Gastroesophageal sphincter (tissue), 4 donors: Measurements from ENCODE around the gene ARFGAP1. TPM values are rescaled to one million over a fixed set of nuclear protein-coding genes. Genes with fewer than 3 reads are reported as not detected.

Experiments used
- ATAC-seq: fragments of 150-250 bp; one replicate; pipeline ENCODE4 v1.9.1; 2016; ENCODE audit warnings: mild to moderate bottlenecking, moderate library complexity
- H3K27ac ChIP-seq, 4 donors: fragments of 200-600 bp; sonication (generic) in 3 of 4; 1 replicate in 3 of 4; 2 replicates in 1 of 4; pipeline ENCODE4 v1.5.1; 2016 to 2019
- H3K27me3 ChIP-seq: fragments of 200-600 bp; sonication (generic); one replicate; pipeline ENCODE4 v1.5.1; 2019
- H3K36me3 ChIP-seq, 2 donors: fragments of 200-600 bp; sonication (generic); one replicate each; pipeline ENCODE4 v1.5.1; 2019; ENCODE audit warnings: control low read depth in 1 of 2
- H3K4me1 ChIP-seq, 3 donors: fragments of 200-600 bp; sonication (generic); 1 replicate in 2 of 3; 2 replicates in 1 of 3; pipeline ENCODE4 v1.5.1; 2016 to 2019; ENCODE audit warnings: control low read depth in 2 of 3
- H3K4me3 ChIP-seq, 2 donors: fragments of 200-600 bp; sonication (generic); one replicate each; pipeline ENCODE4 v1.5.1; 2019; ENCODE audit warnings: mild to moderate bottlenecking in 1 of 2, moderate library complexity in 1 of 2
- H3K9me3 ChIP-seq, 3 donors: fragments of 200-600 bp; sonication (generic); one replicate each; pipeline ENCODE4 v1.5.1; 2017 to 2019; ENCODE audit warnings: control low read depth in 2 of 3
- CTCF ChIP-seq, 4 experiments: fragments of 200-600 bp in 2 of 4; fragments of 450-650 bp in 2 of 4; sonication (generic) in 1 of 4; IDR thresholded peaks; one replicate each; pipeline ENCODE4 v1.5.1; 2017 to 2019; ENCODE audit warnings: antibody characterized with exemption in 4 of 4, mild to moderate bottlenecking in 2 of 4, moderate library complexity in 2 of 4
- EP300 ChIP-seq: sonication (generic); formaldehyde crosslinking; IDR thresholded peaks from one replicate; pipeline ENCODE4 v1.6.1; 2017; ENCODE audit warnings: antibody characterized with exemption, mild to moderate bottlenecking
- POLR2A ChIP-seq, 2 donors: fragments of 450-650 bp; IDR thresholded peaks; one replicate each; pipeline ENCODE4 v1.6.1; 2017; ENCODE audit warnings: antibody characterized with exemption in 2 of 2, mild to moderate bottlenecking in 2 of 2, moderate library complexity in 1 of 2
- POLR2AphosphoS5 ChIP-seq: sonication (generic); formaldehyde crosslinking; IDR thresholded peaks from one replicate; pipeline ENCODE4 v1.6.1; 2017; ENCODE audit warnings: antibody characterized with exemption
- WGBS, 2 donors: methylation state at CpG; one replicate each; pipeline ENCODE4 v1.1.5; 2018; ENCODE audit warnings: low coverage in 1 of 2; 5-methylcytosine and 5-hydroxymethylcytosine counted together
- total RNA-seq, 4 donors: library from RNA; depleted of rRNA; stranded (reverse); fragments of >200 nt; gene quantifications; one replicate each; pipeline ENCODE4 v1.1.0, GENCODE V29; 2016

Gene ARFGAP1
- total RNA-seq, 4 donors from 2014 or later: 35.0 to 50.1 (median 45.2) TPM

GRCh38 chr20:63252284-63252711 lies 20.3 kb upstream of the ARFGAP1 start:
- TF ChIP-seq POLR2AphosphoS5 (no peak), CTCF (IDR thresholded peaks at IDR 0.05) (no peak), EP300 (no peak), POLR2A (IDR thresholded peaks at IDR 0.05) (no peak)
- Histone ChIP-seq H3K36me3 (no peaks in the 10 kb centered on the region), H3K27me3 (peaks cover 97% of the 10 kb centered on the region), H3K4me3 (no peak overlapping the region), H3K27ac (no peak overlapping the region), H3K9me3 (no peaks in the 10 kb centered on the region), H3K4me1 (peaks cover 0 to 20% (median 17%) of the 10 kb centered on the region in 3 donors)
- WGBS, 2 donors: no CpG with 5 or more reads among the region's 8 CpGs
- ATAC-seq: no peak

- Histone ChIP-seq H3K4me3 (peak overlapping the region in 1 of 2 donors; percentile 49), H3K36me3 (no peaks in the 10 kb centered on the region), H3K27me3 (peaks cover 89% of the 10 kb centered on the region)
Observed at GRCh38 chr20:63253065-63253437, 19.6 kb upstream of the ARFGAP1 start.

GRCh38 chr20:63253438-63254231 lies 19.0 kb upstream of the ARFGAP1 start:
- TF ChIP-seq POLR2A (IDR thresholded peaks at IDR 0.05): no peak
- TF ChIP-seq EP300: no peak
- no peak for TF ChIP-seq CTCF (IDR thresholded peaks at IDR 0.05)
- no peak for TF ChIP-seq POLR2AphosphoS5
- WGBS, 2 donors: no CpG with 5 or more reads among the region's 89 CpGs
- Histone ChIP-seq H3K9me3 (no peaks in the 10 kb centered on the region), H3K27me3 (peaks cover 85% of the 10 kb centered on the region), H3K36me3 (no peaks in the 10 kb centered on the region), H3K4me1 (peaks cover 0 to 20% (median 17%) of the 10 kb centered on the region in 3 donors), H3K4me3 (peak overlapping the region in 1 of 2 donors; percentile 49), H3K27ac (no peak overlapping the region)
- no peak for ATAC-seq

More at GRCh38 chr20:63253065-63253437, 19.6 kb upstream of the ARFGAP1 start:
- Histone ChIP-seq H3K4me1 (peaks cover 0 to 20% (median 17%) of the 10 kb centered on the region in 3 donors), H3K27ac (no peak overlapping the region), H3K9me3 (no peaks in the 10 kb centered on the region)
- no peak for ATAC-seq
- WGBS, 2 donors: 12 to 13% methylated on average over 7 to 8 of the region's 16 CpGs
- TF ChIP-seq EP300 (no peak), POLR2AphosphoS5 (no peak), CTCF (IDR thresholded peaks at IDR 0.05) (no peak), POLR2A (IDR thresholded peaks at IDR 0.05) (no peak)

GRCh38 chr20:63254232-63254605 lies 18.4 kb upstream of the ARFGAP1 start, which contains the start of gene NKAIN4:
Gene NKAIN4 (minus strand): TSS chr20:63254463. CDS start chr20:63254450, 13 bp downstream.
- Histone ChIP-seq H3K9me3 (no peaks in the 10 kb centered on the region), H3K27ac (no peak within 1 kb of the TSS), H3K4me3 (peak within 1 kb of the TSS in 1 of 2 donors; percentile 49), H3K4me1 (peaks cover 0 to 20% (median 17%) of the 10 kb centered on the region in 3 donors), H3K27me3 (peaks cover 85% of the 10 kb centered on the region), H3K36me3 (no peaks in the 10 kb centered on the region)
- ATAC-seq: no peak
- no CpG with 5 or more reads among the region's 46 CpGs for WGBS, 2 donors
- TF ChIP-seq POLR2AphosphoS5: no peak
- TF ChIP-seq POLR2A (IDR thresholded peaks at IDR 0.05): no peak
- TF ChIP-seq CTCF (IDR thresholded peaks at IDR 0.05): no peak
- no peak for TF ChIP-seq EP300
